Spleen (tissue), 11 donors: ENCODE results near the gene TMEM175. TPM values are rescaled to one million over a fixed set of nuclear protein-coding genes. Genes with fewer than 3 reads are reported as not detected.

Source experiments
- DNase-seq: peaks from one replicate; pipeline ENCODE4 v3.0.0-alpha.2; 2020
- H3K27ac ChIP-seq, 8 donors: fragments of 200-600 bp; sonication (generic) in 7 of 8; 1 replicate in 4 of 8; 2 replicates in 4 of 8; pipeline versions ENCODE4 v1.5.0 to v1.8.0; 2016 to 2021; ENCODE audit warnings: inconsistent platforms in 4 of 8, mild to moderate bottlenecking in 4 of 8, moderate library complexity in 1 of 8
- H3K27me3 ChIP-seq, 7 donors: fragments of 200-600 bp; sonication (generic) in 6 of 7; replicated peaks in 1 of 7; 1 replicate in 4 of 7; 2 replicates in 3 of 7; pipeline versions ENCODE4 v1.5.0 to v1.8.0; 2016 to 2021; ENCODE audit warnings: inconsistent platforms in 3 of 7, mild to moderate bottlenecking in 1 of 7
- H3K36me3 ChIP-seq, 6 donors: fragments of 200-600 bp; sonication (generic) in 5 of 6; 1 replicate in 4 of 6; 2 replicates in 2 of 6; pipeline versions ENCODE4 v1.5.0 to v1.8.0; 2016 to 2021; ENCODE audit warnings: inconsistent platforms in 2 of 6
- H3K4me1 ChIP-seq, 6 donors: fragments of 200-600 bp; sonication (generic) in 5 of 6; 1 replicate in 3 of 6; 2 replicates in 3 of 6; pipeline versions ENCODE4 v1.5.0 to v1.8.0; 2016 to 2021; ENCODE audit warnings: inconsistent platforms in 3 of 6
- H3K4me3 ChIP-seq, 8 donors: fragments of 200-600 bp; sonication (generic) in 7 of 8; 1 replicate in 4 of 8; 2 replicates in 4 of 8; pipeline versions ENCODE4 v1.5.0 to v1.8.0; 2016 to 2021; ENCODE audit warnings: inconsistent platforms in 4 of 8, mild to moderate bottlenecking in 4 of 8, moderate library complexity in 2 of 8
- H3K9me3 ChIP-seq, 8 donors: fragments of 200-600 bp; sonication (generic) in 7 of 8; 1 replicate in 4 of 8; 2 replicates in 4 of 8; pipeline versions ENCODE4 v1.5.0 to v1.8.0; 2016 to 2021; ENCODE audit warnings: inconsistent platforms in 4 of 8
- CTCF ChIP-seq, 11 experiments: fragments of 200-600 bp in 7 of 11; fragments of 450-650 bp in 4 of 11; sonication (generic) in 4 of 11; IDR thresholded peaks in 8 of 11; conservative IDR thresholded peaks in 3 of 11; 1 replicate in 7 of 11; 2 replicates in 4 of 11; pipeline versions ENCODE4 v1.4.0 to v1.8.0; 2016 to 2021; ENCODE audit warnings: antibody characterized with exemption in 11 of 11, inconsistent platforms in 4 of 11, mild to moderate bottlenecking in 1 of 11
- POLR2A ChIP-seq, 3 donors: fragments of 450-650 bp; IDR thresholded peaks; one replicate each; pipeline ENCODE4 v1.5.1; 2017; ENCODE audit warnings: antibody characterized with exemption in 3 of 3, mild to moderate bottlenecking in 1 of 3
- POLR2AphosphoS5 ChIP-seq, 3 donors: sonication (generic); formaldehyde crosslinking; IDR thresholded peaks; one replicate each; pipeline ENCODE4 v1.5.1; 2017; ENCODE audit warnings: antibody characterized with exemption in 3 of 3
- WGBS, 5 donors: extraction: QIAGEN DNeasy Blood & Tissue Kit in 3 of 5; methylation state at CpG; one replicate each; pipeline versions ENCODE4 v1.1.5 to v1.1.7; 2013 to 2018; 5-methylcytosine and 5-hydroxymethylcytosine counted together
- intact Hi-C: fragments of 100-400 bp; cut with DNase I; formaldehyde crosslinking; loops from one replicate; pipeline ENCODE4 v1.15.0; 2023; ENCODE audit warnings: low total_unique reads
- polyA plus RNA-seq, 3 donors: library from polyadenylated mRNA; stranded (reverse); fragments of 200-250 nt; gene quantifications; one replicate each; pipeline ENCODE4 v1.2.1, GENCODE V29; 2013
- total RNA-seq, 7 donors: library from RNA; depleted of rRNA in 3 of 7; stranded (reverse); fragments of >200 nt in 3 of 7; fragmentation: NEBNext Ultra II Directional in 4 of 7; extraction: Animal tissue kit (Norgen Biotek cat#: 25700) in 4 of 7; gene quantifications; one replicate each; pipeline versions ENCODE4 v1.1.0 to v1.2.1, GENCODE V29; 2016 to 2021
- donor health status: healthy with polysubstance abuse.
- donor health status: DM: no; HTN: no; CAD: no; lungs with moderate emphysema.
- donor health status: DM: no; HTN: no; CAD: no.
- donor health status: Bipolar disorder and iron deficiency.
- donor health status: healthy.
- donor health status: DM: no; HTN: no; CAD: no.
- donor health status: DM: yes; HTN: yes; CAD: no.

TMEM175 gene
- total and polyA plus RNA-seq, 10 donors: 38.2 to 83.9 (median 60.4) TPM

GRCh38 chr4:912548-913279 is 19.5 kb upstream of the TMEM175 start:
- Histone ChIP-seq H3K4me3 (no peak overlapping the region), H3K27me3 (no peaks in the 10 kb centered on the region), H3K27ac (no peak overlapping the region), H3K4me1 (peaks cover 8 to 52% (median 30%) of the 10 kb centered on the region in 6 donors), H3K9me3 (no peaks in the 10 kb centered on the region), H3K36me3 (peaks cover 0 to 58% (median 44%) of the 10 kb centered on the region in 6 donors)
- 87 to 91% (median 90%) methylated on average over 19 of the region's 19 CpGs for WGBS, 5 donors
- TF ChIP-seq POLR2A (IDR thresholded peaks at IDR 0.05) (no peak), POLR2AphosphoS5 (IDR thresholded peaks at IDR 0.05) (no peak), CTCF (IDR thresholded peaks at IDR 0.05 in 8 of 11, conservative IDR thresholded peaks at IDR 0.05 in 3 of 11) (no peak)
- intact Hi-C loops: no loop called here
- DNase-seq: peak; percentile 63

GRCh38 chr4:913280-913618 is 19.0 kb upstream of the TMEM175 start:
- peak; percentile 27 for DNase-seq
- Histone ChIP-seq H3K9me3 (peaks cover 0 to 5% (median 0%) of the 10 kb centered on the region in 8 donors), H3K36me3 (peaks cover 0 to 53% (median 44%) of the 10 kb centered on the region in 6 donors), H3K4me3 (no peak overlapping the region), H3K27me3 (no peaks in the 10 kb centered on the region), H3K27ac (no peak overlapping the region), H3K4me1 (peaks cover 8 to 52% (median 25%) of the 10 kb centered on the region in 6 donors)
- TF ChIP-seq CTCF (IDR thresholded peaks at IDR 0.05 in 8 of 11, conservative IDR thresholded peaks at IDR 0.05 in 3 of 11) (no peak), POLR2AphosphoS5 (IDR thresholded peaks at IDR 0.05) (no peak), POLR2A (IDR thresholded peaks at IDR 0.05) (no peak)
- intact Hi-C loops: no loop called here
- 89 to 96% (median 92%) methylated on average over 4 of the region's 4 CpGs for WGBS, 5 donors

GRCh38 chr4:914531-914930 is 17.7 kb upstream of the TMEM175 start:
- peak; percentile 22 for DNase-seq
- H3K4me3 ChIP-seq: no peak overlapping the region
- no peaks in the 10 kb centered on the region for H3K27me3 ChIP-seq
- H3K36me3 ChIP-seq: peaks cover 0 to 40% (median 36%) of the 10 kb centered on the region in 6 donors
- WGBS, 5 donors: 80 to 93% (median 86%) methylated on average over 6 to 21 of the region's 21 CpGs
- H3K4me1 ChIP-seq: peaks cover 8 to 59% (median 28%) of the 10 kb centered on the region in 6 donors
- H3K9me3 ChIP-seq: peaks cover 0 to 6% (median 0%) of the 10 kb centered on the region in 8 donors
- intact Hi-C loops: no loop called here
- no peak for TF ChIP-seq POLR2AphosphoS5 (IDR thresholded peaks at IDR 0.05)
- no peak for TF ChIP-seq POLR2A (IDR thresholded peaks at IDR 0.05)
- no peak for TF ChIP-seq CTCF (IDR thresholded peaks at IDR 0.05 in 8 of 11, conservative IDR thresholded peaks at IDR 0.05 in 3 of 11)
- H3K27ac ChIP-seq: no peak overlapping the region

DNA sequence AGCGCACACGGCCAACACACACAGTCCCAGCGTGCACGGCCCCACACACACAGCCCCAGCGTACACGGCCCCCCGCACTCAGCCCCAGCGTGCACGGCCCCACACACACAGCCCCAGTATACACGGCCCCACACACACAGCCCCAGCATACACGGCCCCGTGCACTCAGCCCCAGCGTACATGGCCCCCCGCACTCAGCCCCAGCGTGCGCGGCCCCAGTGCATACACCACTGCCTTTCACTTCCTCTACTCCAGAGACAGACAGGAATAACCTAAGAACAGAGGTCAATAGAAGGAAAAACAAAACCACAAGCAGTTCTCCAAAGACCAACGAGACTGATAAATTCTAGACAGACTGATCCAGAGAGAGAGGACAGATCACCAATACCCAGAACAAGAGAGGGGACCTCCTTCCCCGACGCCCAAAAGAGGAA is 17.2 kb upstream of the TMEM175 start:
- 37 to 43% (median 40%) methylated on average over 12 to 20 of the region's 20 CpGs for WGBS, 5 donors
- TF ChIP-seq POLR2AphosphoS5 (IDR thresholded peaks at IDR 0.05): peak in 2 of 3 donors; percentile 12 to 26
- no peak for TF ChIP-seq POLR2A (IDR thresholded peaks at IDR 0.05)
- intact Hi-C loops: no loop called here
- Histone ChIP-seq H3K4me3 (peak overlapping the region in 1 of 8 donors; percentile 46), H3K27ac (peak overlapping the region in 5 of 8 donors; percentile 25 to 58 (median 30)), H3K9me3 (peaks cover 0 to 6% (median 0%) of the 10 kb centered on the region in 8 donors), H3K36me3 (peaks cover 0 to 35% (median 30%) of the 10 kb centered on the region in 6 donors), H3K4me1 (peaks cover 8 to 64% (median 33%) of the 10 kb centered on the region in 6 donors), H3K27me3 (no peaks in the 10 kb centered on the region)
- peak; percentile 74 for DNase-seq
